Measurements from ENCODE around the gene KCNG2.

- no peak for TF ChIP-seq CTCF (IDR thresholded peaks at IDR 0.05)
- TF ChIP-seq POLR2A (IDR thresholded peaks at IDR 0.05; ENCODE audit: low read depth), result no peak
- TF ChIP-seq POLR2AphosphoS5 (IDR thresholded peaks at IDR 0.05), result no peak
- no peak for TF ChIP-seq EP300 (IDR thresholded peaks at IDR 0.05)
Observed at GRCh38 chr18:79903071-79903635, 105.4 kb downstream of the KCNG2 start.
